ENCODE data around the gene DHTKD1.

Gene DHTKD1

DNA sequence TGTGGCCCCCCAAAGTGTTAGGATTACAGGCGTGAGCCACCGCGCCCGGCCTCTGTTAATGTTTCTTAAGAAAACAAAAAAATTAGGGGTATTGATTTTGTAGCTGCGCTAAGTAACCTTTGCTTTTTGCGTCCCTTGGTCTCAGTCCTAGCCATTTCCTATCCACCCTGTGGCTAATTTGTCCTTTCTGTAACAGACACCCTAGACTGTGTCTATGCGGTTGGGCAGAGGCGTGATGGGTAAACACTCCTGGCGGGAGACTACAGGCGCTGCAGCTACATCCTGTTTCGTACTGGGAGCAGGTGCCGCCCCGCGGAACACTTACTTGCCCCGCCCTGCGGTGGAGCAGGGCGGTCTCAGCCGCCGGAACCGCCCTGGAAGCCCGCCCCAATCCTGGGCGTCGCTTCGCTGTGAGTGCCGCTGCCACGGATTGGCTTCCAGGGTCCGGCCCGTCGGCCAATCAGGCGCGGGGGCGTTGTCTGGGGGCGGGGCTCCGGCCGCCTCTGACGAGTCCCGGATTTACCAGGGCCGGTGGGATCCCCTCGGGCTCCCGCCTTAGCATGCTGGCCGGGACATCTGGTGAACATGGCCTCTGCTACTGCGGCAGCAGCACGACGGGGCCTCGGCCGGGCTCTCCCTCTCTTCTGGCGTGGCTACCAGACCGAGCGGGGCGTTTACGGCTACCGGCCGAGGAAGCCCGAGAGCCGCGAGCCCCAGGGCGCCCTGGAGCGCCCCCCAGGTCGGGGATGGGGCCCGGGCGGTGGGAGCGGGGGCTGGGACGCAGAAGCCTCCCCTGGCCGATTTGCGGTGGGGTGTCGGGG, at the start of gene DHTKD1:
Gene DHTKD1, plus strand, starts transcription at position 506 of the 821 bp plus-strand sequence. Its CDS starts 80 bp downstream, at position 586.
- Histone ChIP-seq H3K27ac (ENCODE audit: low read length) (peak within 1 kb of the TSS; percentile 82), H3K27me3 (ENCODE audit: insufficient read depth, low read length, poor library complexity) (no peaks in the 10 kb centered on the region), H3K36me3 (ENCODE audit: insufficient read depth, low read length) (no peaks in the 10 kb centered on the region; the same call in 1 of the 2 replicates), H3K9me3 (ENCODE audit: insufficient read depth, low read length, severe bottlenecking) (no peaks in the 10 kb centered on the region), H2AFZ (ENCODE audit: low read depth, low read length) (peak within 1 kb of the TSS; percentile 86), H3K9ac (ENCODE audit: low read depth, low read length) (peak within 1 kb of the TSS; percentile 92), H3K4me1 (ENCODE audit: insufficient read depth, low read length) (peaks cover 26% of the 10 kb centered on the region), H3K4me2 (ENCODE audit: insufficient read depth, low read length) (peak within 1 kb of the TSS; percentile 71), H3K4me3 (ENCODE audit: low read depth in 1 of 2, low read length in 2 of 2) (peak within 1 kb of the TSS; percentile 91 to 98), H4K20me1 (ENCODE audit: insufficient read depth, low read length) (0 out of 2 replicates have a peak, but pooled peaks cover 3% of the 10 kb centered on the region), H3K79me2 (ENCODE audit: insufficient read depth, low read length) (peaks cover 37% of the 10 kb centered on the region)
- DNase-seq: peak; percentile 99
- TF ChIP-seq, protein P1, sequence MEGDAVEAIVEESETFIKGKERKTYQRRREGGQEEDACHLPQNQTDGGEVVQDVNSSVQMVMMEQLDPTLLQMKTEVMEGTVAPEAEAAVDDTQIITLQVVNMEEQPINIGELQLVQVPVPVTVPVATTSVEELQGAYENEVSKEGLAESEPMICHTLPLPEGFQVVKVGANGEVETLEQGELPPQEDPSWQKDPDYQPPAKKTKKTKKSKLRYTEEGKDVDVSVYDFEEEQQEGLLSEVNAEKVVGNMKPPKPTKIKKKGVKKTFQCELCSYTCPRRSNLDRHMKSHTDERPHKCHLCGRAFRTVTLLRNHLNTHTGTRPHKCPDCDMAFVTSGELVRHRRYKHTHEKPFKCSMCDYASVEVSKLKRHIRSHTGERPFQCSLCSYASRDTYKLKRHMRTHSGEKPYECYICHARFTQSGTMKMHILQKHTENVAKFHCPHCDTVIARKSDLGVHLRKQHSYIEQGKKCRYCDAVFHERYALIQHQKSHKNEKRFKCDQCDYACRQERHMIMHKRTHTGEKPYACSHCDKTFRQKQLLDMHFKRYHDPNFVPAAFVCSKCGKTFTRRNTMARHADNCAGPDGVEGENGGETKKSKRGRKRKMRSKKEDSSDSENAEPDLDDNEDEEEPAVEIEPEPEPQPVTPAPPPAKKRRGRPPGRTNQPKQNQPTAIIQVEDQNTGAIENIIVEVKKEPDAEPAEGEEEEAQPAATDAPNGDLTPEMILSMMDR (IDR thresholded peaks at IDR 0.05; ENCODE audit: borderline replicate concordance, extremely low read depth, low read length, poor library complexity, severe bottlenecking): peak; percentile 37
- no peak for TF ChIP-seq EZH2 (IDR thresholded peaks at IDR 0.05; ENCODE audit: borderline replicate concordance, low read depth, low read length, severe bottlenecking)
- ATAC-seq (ENCODE audit: insufficient read depth, low read depth): peak; percentile 97

GRCh38 chr10:12019283-12019971, 49.3 kb upstream of the DHTKD1 start:
- H3K27ac ChIP-seq (ENCODE audit: low read length): no peak overlapping the region
- H3K9ac ChIP-seq (ENCODE audit: low read depth, low read length): no peak overlapping the region
- H4K20me1 ChIP-seq (ENCODE audit: insufficient read depth, low read length): peaks cover 12% of the 10 kb centered on the region; the same call in 1 of the 2 replicates
- TF ChIP-seq, protein P1 (IDR thresholded peaks at IDR 0.05; ENCODE audit: borderline replicate concordance, extremely low read depth, low read length, poor library complexity, severe bottlenecking): no peak
- no peak for TF ChIP-seq EZH2 (IDR thresholded peaks at IDR 0.05; ENCODE audit: borderline replicate concordance, low read depth, low read length, severe bottlenecking)
- H3K4me1 ChIP-seq (ENCODE audit: insufficient read depth, low read length): no peaks in the 10 kb centered on the region
- DNase-seq (no peak), ATAC-seq (ENCODE audit: insufficient read depth, low read depth) (no peak)
- peaks cover 23% of the 10 kb centered on the region; the same call in 1 of the 2 replicates for H3K36me3 ChIP-seq (ENCODE audit: insufficient read depth, low read length)
- no peak overlapping the region for H3K4me2 ChIP-seq (ENCODE audit: insufficient read depth, low read length)
- no peaks in the 10 kb centered on the region for H3K9me3 ChIP-seq (ENCODE audit: insufficient read depth, low read length, severe bottlenecking)
- H3K27me3 ChIP-seq (ENCODE audit: insufficient read depth, low read length, poor library complexity): no peaks in the 10 kb centered on the region
- H2AFZ ChIP-seq (ENCODE audit: low read depth, low read length): no peak overlapping the region
- H3K79me2 ChIP-seq (ENCODE audit: insufficient read depth, low read length): peaks cover 70% of the 10 kb centered on the region
- H3K4me3 ChIP-seq (ENCODE audit: low read depth in 1 of 2, low read length in 2 of 2): no peak overlapping the region

DNA sequence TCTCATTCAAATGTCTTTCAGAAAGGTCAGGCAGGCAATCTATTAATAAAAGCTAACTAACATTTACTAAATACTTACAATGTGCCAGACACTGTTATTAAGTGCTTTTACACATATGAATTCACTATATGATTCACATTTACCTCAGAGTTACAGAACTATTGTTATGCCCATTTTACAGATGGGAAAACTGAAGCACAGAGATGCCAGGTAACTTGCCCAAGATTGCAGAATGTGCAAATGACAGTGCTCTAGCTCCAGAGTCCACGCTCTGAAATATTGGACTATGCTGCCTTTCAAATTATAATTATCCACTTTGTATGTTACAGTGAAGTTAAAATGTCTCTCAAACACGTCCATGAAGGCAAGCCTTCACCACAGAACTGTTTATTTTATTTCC, 48.2 kb upstream of the DHTKD1 start:
- DNase-seq (no peak), ATAC-seq (ENCODE audit: insufficient read depth, low read depth) (no peak)
- H3K9ac ChIP-seq (ENCODE audit: low read depth, low read length): no peak overlapping the region
- no peaks in the 10 kb centered on the region for H3K4me1 ChIP-seq (ENCODE audit: insufficient read depth, low read length)
- no peaks in the 10 kb centered on the region for H3K27me3 ChIP-seq (ENCODE audit: insufficient read depth, low read length, poor library complexity)
- no peak overlapping the region for H3K4me3 ChIP-seq (ENCODE audit: low read depth in 1 of 2, low read length in 2 of 2)
- peaks cover 31% of the 10 kb centered on the region; the same call in 1 of the 2 replicates for H3K36me3 ChIP-seq (ENCODE audit: insufficient read depth, low read length)
- H4K20me1 ChIP-seq (ENCODE audit: insufficient read depth, low read length): peaks cover 12% of the 10 kb centered on the region; the same call in 1 of the 2 replicates
- TF ChIP-seq, protein P1 (IDR thresholded peaks at IDR 0.05; ENCODE audit: borderline replicate concordance, extremely low read depth, low read length, poor library complexity, severe bottlenecking): no peak
- no peak for TF ChIP-seq EZH2 (IDR thresholded peaks at IDR 0.05; ENCODE audit: borderline replicate concordance, low read depth, low read length, severe bottlenecking)
- H3K9me3 ChIP-seq (ENCODE audit: insufficient read depth, low read length, severe bottlenecking): no peaks in the 10 kb centered on the region
- H3K4me2 ChIP-seq (ENCODE audit: insufficient read depth, low read length): no peak overlapping the region
- H3K27ac ChIP-seq (ENCODE audit: low read length): no peak overlapping the region
- no peak overlapping the region for H2AFZ ChIP-seq (ENCODE audit: low read depth, low read length)
- H3K79me2 ChIP-seq (ENCODE audit: insufficient read depth, low read length): peaks cover 78% of the 10 kb centered on the region

Data from DND-41 (cell line).